HG02571 (cell line): ENCODE results near the gene PIAS1.

Experiments
- ATAC-seq: cut with Tn5 transposase; IDR thresholded peaks from one replicate; pipeline ENCODE4 v1.9.1; 2021; ENCODE audit warnings: mild to moderate bottlenecking, moderate library complexity; ENCODE audit not compliant: unreplicated experiment

PIAS1 gene

GRCh38 chr15:68175526-68175925 is 121.4 kb downstream of the PIAS1 start:
- no peak for ATAC-seq

GRCh38 chr15:68176601-68177000 is 122.5 kb downstream of the PIAS1 start:
- ATAC-seq: no peak

- ATAC-seq: no peak
Observed at GRCh38 chr15:68177742-68178141, 123.6 kb downstream of the PIAS1 start.

- ATAC-seq: no peak
Observed at GRCh38 chr15:68183616-68184315, 129.7 kb downstream of the PIAS1 start.

- no peak for ATAC-seq
Observed at GRCh38 chr15:68184616-68185480, 130.7 kb downstream of the PIAS1 start.

- no peak for ATAC-seq
Observed at GRCh38 chr15:68186671-68187397, 132.7 kb downstream of the PIAS1 start.

- ATAC-seq: no peak
Observed at GRCh38 chr15:68187559-68187958, 133.4 kb downstream of the PIAS1 start.

GRCh38 chr15:68188647-68189046 is 134.5 kb downstream of the PIAS1 start:
- no peak for ATAC-seq

GRCh38 chr15:68190048-68190447 is 135.9 kb downstream of the PIAS1 start:
- ATAC-seq: no peak

- no peak for ATAC-seq
Observed at GRCh38 chr15:68191555-68191954, 137.4 kb downstream of the PIAS1 start.

GRCh38 chr15:68192117-68192516 is 138.0 kb downstream of the PIAS1 start:
- ATAC-seq: no peak

GRCh38 chr15:68192804-68193486 is 138.8 kb downstream of the PIAS1 start:
- ATAC-seq: no peak

- no peak for ATAC-seq
Observed at GRCh38 chr15:68195336-68196112, 141.4 kb downstream of the PIAS1 start.

GRCh38 chr15:68196445-68197169 is 142.5 kb downstream of the PIAS1 start:
- ATAC-seq: no peak

- ATAC-seq: no peak
Observed at GRCh38 chr15:68197170-68197492, 143.0 kb downstream of the PIAS1 start.

GRCh38 chr15:68197661-68198437 is 143.7 kb downstream of the PIAS1 start:
- ATAC-seq: no peak

- no peak for ATAC-seq
Observed at GRCh38 chr15:68199340-68199739, 145.2 kb downstream of the PIAS1 start.

GRCh38 chr15:68200016-68200861 is 146.1 kb downstream of the PIAS1 start:
- no peak for ATAC-seq
